Psoas muscle (tissue), 8 donors: ENCODE data around the gene CPNE2. TPM values are rescaled to one million over a fixed set of nuclear protein-coding genes. Genes with fewer than 3 reads are reported as not detected.

Experiments used
- ATAC-seq, 4 donors: fragments of 200-7000 bp; cut with Tn5 transposase; one replicate each; pipeline ENCODE4 v1.9.1; 2020; ENCODE audit warnings: moderate library complexity in 3 of 4, mild to moderate bottlenecking in 2 of 4
- DNase-seq, 2 donors: peaks; one replicate each; pipeline ENCODE4 v3.0.0-alpha.2; 2020
- H3K27ac ChIP-seq: fragments of 200-600 bp; one replicate; pipeline ENCODE4 v1.8.0; 2022
- H3K27me3 ChIP-seq, 3 donors: fragments of 200-600 bp in 1 of 3; one replicate each; pipeline versions ENCODE4 v1.6.1 to v1.8.0; 2013 to 2022; ENCODE audit warnings: low read length in 2 of 3, mild to moderate bottlenecking in 2 of 3, moderate library complexity in 1 of 3; ENCODE audit not compliant: insufficient read depth in 3 of 3
- H3K36me3 ChIP-seq, 2 donors: fragments of 200-600 bp in 1 of 2; one replicate each; pipeline versions ENCODE4 v1.6.1 to v1.8.0; 2013 to 2022; ENCODE audit warnings: low read depth in 1 of 2, mild to moderate bottlenecking in 1 of 2, moderate library complexity in 1 of 2; ENCODE audit not compliant: insufficient read depth in 1 of 2
- H3K4me1 ChIP-seq: fragments of 200-600 bp; one replicate; pipeline ENCODE4 v1.8.0; 2022
- H3K4me3 ChIP-seq: fragments of 200-600 bp; one replicate; pipeline ENCODE4 v1.8.0; 2022; ENCODE audit warnings: mild to moderate bottlenecking
- H3K9me3 ChIP-seq: fragments of 200-600 bp; one replicate; pipeline ENCODE4 v1.8.0; 2022
- CTCF ChIP-seq: fragments of 200-600 bp; IDR thresholded peaks from one replicate; pipeline ENCODE4 v1.8.0; 2022; ENCODE audit warnings: antibody characterized with exemption
- WGBS, 3 donors: extraction: QIAGEN DNeasy Blood & Tissue Kit; methylation state at CpG; one replicate each; pipeline versions ENCODE4 v1.1.6 to v1.1.7; 2013; 5-methylcytosine and 5-hydroxymethylcytosine counted together
- intact Hi-C, 2 donors: fragments of 100-400 bp; cut with DNase I; formaldehyde crosslinking; loops; one replicate each; pipeline versions ENCODE4 v1.11.0 to v1.14.2; 2022
- polyA plus RNA-seq, 3 donors: library from polyadenylated mRNA; stranded (reverse); fragments of 200-250 nt; gene quantifications; one replicate each; pipeline ENCODE4 v1.2.3, GENCODE V29; 2013
- total RNA-seq, 4 donors: library from RNA; stranded (reverse); fragmentation: NEBNext Ultra II Directional in 2 of 4; extraction: Animal tissue kit (Norgen Biotek cat#: 25700) in 2 of 4; gene quantifications; one replicate each; pipeline versions ENCODE4 v1.2.1 to v1.2.4, GENCODE V29; 2021 to 2023
- donor health status: healthy with polysubstance abuse.
- donor health status: DM: no; HTN: no; CAD: no; lungs with moderate emphysema.
- donor health status: Bipolar disorder and iron deficiency.
- donor health status: healthy.
- donor health status: DM: yes; HTN: yes; CAD: no.
- donor health status: DM: no; HTN: no; CAD: no.
- donor health status: DM: no; HTN: no; CAD: no.
- donor health status: DM: yes; HTN: yes; CAD: no.

CPNE2 gene
- total and polyA plus RNA-seq, 7 donors = 8.1 to 16.9 (median 12.4) TPM

DNA sequence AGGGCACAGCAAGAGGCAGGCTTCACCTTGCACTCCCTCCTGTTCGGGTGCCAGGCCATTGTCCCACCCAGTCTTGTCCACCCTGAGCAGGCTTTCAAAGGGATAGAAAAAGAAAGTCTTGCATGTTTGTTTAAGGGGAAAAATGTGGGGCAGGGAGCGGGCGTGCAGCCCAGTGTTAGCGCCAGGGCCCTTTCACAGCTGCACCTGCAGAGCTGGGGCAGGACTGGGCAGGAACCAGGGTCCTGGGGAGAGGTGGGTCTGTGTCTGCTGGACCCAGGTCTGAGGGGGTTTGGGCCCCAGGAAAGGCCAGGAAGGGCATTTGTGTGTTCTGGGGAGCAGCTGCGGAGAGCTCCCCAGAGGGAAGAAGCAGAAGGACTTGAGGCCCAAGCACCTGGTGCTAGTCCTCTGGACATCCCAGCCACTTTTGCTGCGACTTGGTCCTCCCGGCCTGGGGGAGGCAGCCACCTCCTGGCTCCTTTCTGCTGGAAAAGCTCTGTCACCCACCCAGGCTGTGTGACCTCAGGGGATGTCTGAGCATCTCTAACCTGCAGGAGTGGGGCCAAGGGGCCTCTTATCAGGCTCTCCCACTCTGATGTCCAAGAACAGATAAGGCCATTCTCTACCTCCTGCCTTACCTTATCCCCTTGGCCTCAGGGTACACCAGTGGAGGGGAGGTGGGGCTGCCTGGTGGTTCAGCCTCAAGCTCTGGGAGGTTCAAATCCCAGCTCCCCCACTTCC lies 48.7 kb downstream of the CPNE2 start:
- Histone ChIP-seq H3K27ac (no peak overlapping the region), H3K4me1 (peaks cover 7% of the 10 kb centered on the region), H3K9me3 (no peaks in the 10 kb centered on the region), H3K36me3 (no peaks in the 10 kb centered on the region), H3K27me3 (no peaks in the 10 kb centered on the region), H3K4me3 (no peak overlapping the region)
- WGBS, 3 donors = 86 to 87% (median 86%) methylated on average over 6 to 7 of the region's 7 CpGs
- ATAC-seq (no peak), DNase-seq (no peak)
- TF ChIP-seq CTCF = no peak
- intact Hi-C loops = loop anchor here in 1 of 2 donors (10.0 kb wide), 1 partner anchor 46 kb away; the partner anchor contains the start of gene CPNE2

- 75 to 81% (median 79%) methylated on average over 16 of the region's 16 CpGs for WGBS, 3 donors
- no peaks in the 10 kb centered on the region for H3K9me3 ChIP-seq
- intact Hi-C loops = loop anchor here in 1 of 2 donors (10.0 kb wide), 1 partner anchor 47 kb away; the partner anchor contains the start of gene CPNE2
- H3K27ac ChIP-seq = no peak overlapping the region
- ATAC-seq (no peak), DNase-seq (no peak)
- peaks cover 12% of the 10 kb centered on the region for H3K4me1 ChIP-seq
- TF ChIP-seq CTCF = no peak
- no peaks in the 10 kb centered on the region for H3K27me3 ChIP-seq
- no peaks in the 10 kb centered on the region for H3K36me3 ChIP-seq
- no peak overlapping the region for H3K4me3 ChIP-seq
These were observed 49.6 kb downstream of the CPNE2 start for GRCh38 chr16:57141822-57142631.

DNA sequence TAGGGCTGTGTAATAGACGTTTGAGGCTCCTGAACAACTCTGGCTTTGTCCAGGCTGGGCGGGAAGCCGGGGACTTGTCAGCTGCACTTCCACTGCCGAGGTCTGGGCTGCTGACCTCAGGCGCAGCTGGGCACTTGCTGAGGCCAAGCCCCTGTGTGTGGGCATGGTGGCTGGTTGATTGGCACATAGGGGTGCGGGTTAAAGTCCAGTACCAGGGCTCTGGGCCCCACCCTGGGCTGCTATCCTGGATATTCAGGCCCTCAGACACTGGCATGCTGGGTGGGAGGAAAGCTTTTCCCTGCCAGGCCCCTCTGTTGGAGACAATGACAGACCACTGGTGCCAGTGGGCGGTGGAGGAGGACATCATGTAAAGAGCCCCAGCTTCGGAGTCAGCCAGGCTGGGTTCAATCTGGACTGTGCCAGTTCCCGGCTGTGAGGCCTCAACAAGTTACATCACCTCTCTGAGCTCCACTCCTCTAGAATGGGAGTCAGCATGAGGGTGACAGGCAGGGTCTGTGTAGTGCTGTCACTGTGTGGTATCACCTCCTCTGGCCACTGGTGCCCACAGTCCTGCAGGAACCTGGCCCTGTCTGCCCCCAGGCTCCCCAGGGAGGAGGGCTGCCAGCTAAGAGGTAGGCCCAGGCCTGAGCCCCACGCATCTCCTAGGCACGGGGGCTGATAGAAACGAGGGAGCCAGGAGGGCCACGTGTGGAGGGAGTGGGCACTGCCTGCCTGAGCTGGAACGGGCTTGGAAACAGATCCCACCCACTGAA lies 51.0 kb downstream of the CPNE2 start:
- Histone ChIP-seq H3K27me3 (no peaks in the 10 kb centered on the region), H3K36me3 (no peaks in the 10 kb centered on the region), H3K4me1 (peaks cover 21% of the 10 kb centered on the region), H3K27ac (no peak overlapping the region), H3K4me3 (no peak overlapping the region), H3K9me3 (no peaks in the 10 kb centered on the region)
- no peak for TF ChIP-seq CTCF
- 46 to 57% (median 56%) methylated on average over 14 of the region's 14 CpGs for WGBS, 3 donors
- ATAC-seq (no peak), DNase-seq (no peak)
- intact Hi-C loops = loop anchor here in 1 of 2 donors (10.0 kb wide), 1 partner anchor 49 kb away; the partner anchor contains the start of gene CPNE2

DNA sequence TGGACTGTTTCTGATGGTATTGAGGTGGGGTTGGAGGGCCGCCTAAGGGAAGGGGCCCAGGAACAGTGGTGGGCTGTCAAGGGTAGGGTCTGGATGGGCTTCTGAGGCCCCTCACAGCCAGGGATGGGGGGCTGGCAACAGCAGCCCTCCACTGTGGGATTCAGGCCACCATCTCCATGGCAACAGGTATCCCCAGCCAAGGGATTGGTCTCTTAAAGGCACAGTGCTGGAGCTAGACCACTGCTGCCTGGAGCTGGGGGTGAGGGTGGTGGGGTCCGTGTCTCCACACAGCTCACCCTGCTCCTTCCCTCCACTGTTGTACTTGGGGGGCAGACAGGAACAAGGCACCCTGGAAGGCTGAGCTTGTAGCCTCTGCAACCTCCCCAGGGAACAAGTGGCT lies 51.6 kb downstream of the CPNE2 start:
- no peak for ATAC-seq
- 72 to 95% (median 92%) methylated on average over 2 of the region's 2 CpGs for WGBS, 3 donors
- H3K36me3 ChIP-seq = peaks cover 0 to 5% of the 10 kb centered on the region in 2 donors
- H3K27me3 ChIP-seq = no peaks in the 10 kb centered on the region
- H3K4me3 ChIP-seq = no peak overlapping the region
- no peaks in the 10 kb centered on the region for H3K9me3 ChIP-seq
- peaks cover 21% of the 10 kb centered on the region for H3K4me1 ChIP-seq
- intact Hi-C loops = loop anchor here in 1 of 2 donors (10.0 kb wide), 1 partner anchor 49 kb away; the partner anchor contains the start of gene CPNE2
- no peak for DNase-seq
- TF ChIP-seq CTCF = no peak
- H3K27ac ChIP-seq = no peak overlapping the region
